ENCODE data around the gene ZCWPW1. TPM values are rescaled to one million over a fixed set of nuclear protein-coding genes. Genes with fewer than 3 reads are reported as not detected.
A peak's percentile ranks its signal among the peaks of the same experiment; 100 is the strongest.

ZCWPW1 gene
- total and polyA plus RNA-seq, 2 of the 8 experiments (the other 6 are each of a cell fraction or from before 2014, with no cell fraction given) = 0.51 to 1.4 TPM

GRCh38 chr7:100358027-100358856 is 70.3 kb downstream of the ZCWPW1 start, which contains the start of gene PILRB:
TSS of gene PILRB (plus strand) at chr7:100358117. CDS start at chr7:100358303, 186 bp downstream.
- H3K14ac ChIP-seq (ENCODE audit: insufficient read length) = no peak within 1 kb of the TSS
- no peak within 1 kb of the TSS for H3K18ac ChIP-seq (ENCODE audit: extremely low read depth, low read length)
- no peak within 1 kb of the TSS for H3K4ac ChIP-seq (replicated peaks; ENCODE audit: insufficient read length, low read depth, low read length)
- POLR2A ChIA-PET (ENCODE audit: partially characterized antibody) = interaction anchor here (1.1 to 2.3 kb wide), 4 partner anchors 11 to 203 kb away, joined by 3 to 12 read pairs (median 4); partner anchors contain the start of genes MEPCE and ZCWPW1
- H2BK5ac ChIP-seq (ENCODE audit: low read depth, low read length) = no peak within 1 kb of the TSS
- H3K56ac ChIP-seq (replicated peaks; ENCODE audit: insufficient read length, low read depth, low read length) = no peak within 1 kb of the TSS
- no peaks in the 10 kb centered on the region for H3K9me3 ChIP-seq (ENCODE audit: insufficient read depth in 2 of 2, low read depth in 1 of 2, low read length in 1 of 2)
- H3K4me3 ChIP-seq (ENCODE audit: extremely low read depth in 1 of 4, insufficient read depth in 2 of 4, low read depth in 3 of 4, low read length in 4 of 4) = no peak within 1 kb of the TSS
- no peaks in the 10 kb centered on the region for H3K27me3 ChIP-seq (replicated peaks in 1 of 4; ENCODE audit: control insufficient read depth in 3 of 4, extremely low read depth in 1 of 4, insufficient read depth in 3 of 4, low read length in 3 of 4)
- peaks cover 2 to 7% of the 10 kb centered on the region in 2 experiments for H4K20me1 ChIP-seq (replicated peaks in 1 of 2; ENCODE audit: control insufficient read depth in 1 of 2, insufficient read depth in 2 of 2, low read length in 2 of 2)
- H3K79me2 ChIP-seq (ENCODE audit: control insufficient read depth in 1 of 2, insufficient read depth in 2 of 2, low read length in 2 of 2) = no peaks in the 10 kb centered on the region
- H4K91ac ChIP-seq (replicated peaks; ENCODE audit: insufficient read length, low read length) = no peak within 1 kb of the TSS
- H3K23ac ChIP-seq (ENCODE audit: insufficient read length) = no peak within 1 kb of the TSS
- no peak within 1 kb of the TSS for H3K9ac ChIP-seq (replicated peaks in 1 of 4; ENCODE audit: extremely low read depth in 1 of 4, low read depth in 3 of 4, low read length in 3 of 4)
- no peak within 1 kb of the TSS for H3K27ac ChIP-seq (ENCODE audit: low read depth, low read length)
- no peak within 1 kb of the TSS for H2BK12ac ChIP-seq (ENCODE audit: low read depth, low read length)
- no peaks in the 10 kb centered on the region for H3K79me1 ChIP-seq (ENCODE audit: low read depth, low read length)
- H3K4me2 ChIP-seq (ENCODE audit: insufficient read depth in 1 of 2, low read depth in 2 of 2, low read length in 2 of 2) = no peak within 1 kb of the TSS
- H3K36me3 ChIP-seq (ENCODE audit: control insufficient read depth in 2 of 4, insufficient read depth in 4 of 4, low read length in 3 of 4) = peaks cover 33 to 77% (median 57%) of the 10 kb centered on the region in 4 experiments
- no peaks in the 10 kb centered on the region for H3K4me1 ChIP-seq (replicated peaks in 1 of 4; ENCODE audit: control insufficient read depth in 3 of 4, insufficient read depth in 4 of 4, low read length in 3 of 4)
- DNase-seq (ENCODE audit: low read depth in 1 of 2, low spot score in 2 of 2) (no peak), FAIRE-seq (no peak)
- no peak within 1 kb of the TSS for H2BK20ac ChIP-seq (ENCODE audit: low read length)
- H4K8ac ChIP-seq (ENCODE audit: extremely low read depth, insufficient read depth, low read length) = peak within 1 kb of the TSS; percentile 57; the same call in 1 of the 2 replicates
- H4K5ac ChIP-seq (ENCODE audit: insufficient read length, low read depth, low read length) = no peak within 1 kb of the TSS
- H2BK120ac ChIP-seq (replicated peaks; ENCODE audit: low read depth, low read length) = no peak within 1 kb of the TSS
- CTCF ChIA-PET (ENCODE audit: partially characterized antibody) = interaction anchor here (1.8 to 2.3 kb wide), 2 partner anchors 49 to 99 kb away, joined by 4 to 14 read pairs; no protein-coding TSS in a partner anchor
- no peak for TF ChIP-seq SUZ12 (IDR thresholded peaks at IDR 0.05; ENCODE audit: low read length)
- TF ChIP-seq RAD21 (IDR thresholded peaks at IDR 0.05 in 1 of 2, conservative IDR thresholded peaks at IDR 0.05 in 1 of 2; ENCODE audit: low read depth in 2 of 2, low read length in 2 of 2) = peak; percentile 16 to 23; a peak in 2 of 4 replicates
- 81% methylated on average over 7 of the region's 11 CpGs; no CpG with 5 or more reads in 1 of the 2 experiments for WGBS, 2 experiments (ENCODE audit: extremely low coverage in 1 of 2, insufficient coverage in 1 of 2, insufficient read length in 1 of 2, insufficient replicate concordance in 2 of 2, low coverage in 1 of 2, low lambda C conversion rate in 2 of 2, missing lambda C conversion rate in 1 of 2)
- H2AK5ac ChIP-seq (ENCODE audit: low read depth, low read length) = no peak within 1 kb of the TSS
- no peak within 1 kb of the TSS for H2AFZ ChIP-seq (ENCODE audit: low read length)
- no peak within 1 kb of the TSS for H2BK15ac ChIP-seq (ENCODE audit: low read length)
- H3K23me2 ChIP-seq (ENCODE audit: low read depth, low read length) = no peaks in the 10 kb centered on the region
